Natural killer cell (primary cell): Measurements from ENCODE around the gene KCP. TPM values are rescaled to one million over a fixed set of nuclear protein-coding genes. Genes with fewer than 3 reads are reported as not detected.

Source experiments
- ATAC-seq, 3 donors: fragments of 150-1000 bp in 2 of 3; fragments of 200-7000 bp in 1 of 3; cut with Tn5 transposase; 1 replicate in 1 of 3; 2 replicates in 2 of 3; pipeline ENCODE4 v1.10.0; 2021; ENCODE audit warnings: mild to moderate bottlenecking in 2 of 3, moderate library complexity in 2 of 3
- DNase-seq, 2 donors: peaks; one replicate each; pipeline versions ENCODE4 v3.0.0 to v3.0.0-alpha.2; 2013 to 2021; ENCODE audit warnings: mixed read lengths in 1 of 2
- H3K27ac ChIP-seq: one replicate; pipeline ENCODE4 v1.5.1; 2013; ENCODE audit warnings: mild to moderate bottlenecking, low read length
- H3K27me3 ChIP-seq: one replicate; pipeline ENCODE4 v1.6.1; 2013; ENCODE audit warnings: low read length; ENCODE audit not compliant: control insufficient read depth, insufficient read depth
- H3K36me3 ChIP-seq: one replicate; pipeline ENCODE4 v1.6.1; 2013; ENCODE audit warnings: low read length; ENCODE audit not compliant: control insufficient read depth, insufficient read depth
- H3K4me1 ChIP-seq: one replicate; pipeline ENCODE4 v1.6.1; 2013; ENCODE audit warnings: low read length; ENCODE audit not compliant: control insufficient read depth, insufficient read depth
- H3K4me3 ChIP-seq: one replicate; pipeline ENCODE4 v1.5.1; 2013; ENCODE audit warnings: low read length
- H3K9me3 ChIP-seq: one replicate; pipeline ENCODE4 v1.6.1; 2013; ENCODE audit warnings: low read length; ENCODE audit not compliant: control insufficient read depth, insufficient read depth
- H3K27ac Mint-ChIP-seq, 2 donors: one replicate each; pipeline ENCODE4 v1.8.0; 2022; ENCODE audit warnings: mild to moderate bottlenecking in 2 of 2, mixed read lengths in 2 of 2, moderate library complexity in 1 of 2
- H3K27me3 Mint-ChIP-seq, 2 donors: one replicate each; pipeline ENCODE4 v1.8.0; 2022; ENCODE audit warnings: low read depth in 2 of 2, mixed read lengths in 2 of 2
- H3K36me3 Mint-ChIP-seq: one replicate; pipeline ENCODE4 v1.8.0; 2022; ENCODE audit warnings: mixed read lengths
- H3K4me1 Mint-ChIP-seq, 2 donors: one replicate each; pipeline ENCODE4 v1.8.0; 2022; ENCODE audit warnings: mixed read lengths in 2 of 2
- H3K4me3 Mint-ChIP-seq: one replicate; pipeline ENCODE4 v1.8.0; 2022; ENCODE audit warnings: mild to moderate bottlenecking, moderate library complexity, mixed read lengths
- H3K9me3 Mint-ChIP-seq, 2 donors: one replicate each; pipeline ENCODE4 v1.8.0; 2022; ENCODE audit warnings: mixed read lengths in 2 of 2
- CTCF ChIP-seq: fragments of 200-600 bp; IDR thresholded peaks from one replicate; pipeline ENCODE4 v1.8.0; 2022; ENCODE audit warnings: antibody characterized with exemption
- WGBS: methylation state at CpG from one replicate; pipeline ENCODE4 v1.1.7; 2013; ENCODE audit warnings: missing lambda C conversion rate; ENCODE audit not compliant: insufficient coverage; 5-methylcytosine and 5-hydroxymethylcytosine counted together
- intact Hi-C: fragments of 100-400 bp; cut with micrococcal nuclease; formaldehyde crosslinking; loops from one replicate; pipeline ENCODE4 v1.14.2; 2022
- total RNA-seq, 4 donors: library from RNA; stranded (reverse); fragments of 120-200 nt in 1 of 4; gene quantifications; one replicate each; pipeline versions ENCODE4 v1.2.3 to v1.2.4, GENCODE V29; 2013 to 2022

Gene KCP
- total RNA-seq, 3 donors from 2014 or later (not counting 1 experiment from before 2014, with no cell fraction given), result 0.49 to 0.95 TPM; not detected in 1

- no peak overlapping the region for H3K27ac ChIP-seq
- no peak overlapping the region for H3K4me3 ChIP-seq
- no peak for TF ChIP-seq CTCF
- no peaks in the 10 kb centered on the region for H3K9me3 ChIP-seq
- H3K27me3 Mint-ChIP-seq, result peaks cover 19 to 29% of the 10 kb centered on the region in 2 donors
- H3K27ac Mint-ChIP-seq, result no peak overlapping the region
- H3K27me3 ChIP-seq, result no peaks in the 10 kb centered on the region
- no peak for DNase-seq
- no peaks in the 10 kb centered on the region for H3K36me3 ChIP-seq
- no peak overlapping the region for H3K4me3 Mint-ChIP-seq
- no peak for ATAC-seq
- no peaks in the 10 kb centered on the region for H3K36me3 Mint-ChIP-seq
- peaks cover 7% of the 10 kb centered on the region for H3K4me1 ChIP-seq
- no peaks in the 10 kb centered on the region for H3K4me1 Mint-ChIP-seq
- H3K9me3 Mint-ChIP-seq, result no peaks in the 10 kb centered on the region
- WGBS, result 79% methylated on average over 12 of the region's 12 CpGs
- intact Hi-C loops, result no loop called here
Measured at GRCh38 chr7:128902761-128903585, 7.5 kb downstream of the KCP start.

GRCh38 chr7:128900237-128900636 lies 10.3 kb downstream of the KCP start:
- no peaks in the 10 kb centered on the region for H3K27me3 ChIP-seq
- WGBS, result 50% methylated on average over 1 of the region's 1 CpG
- no peaks in the 10 kb centered on the region for H3K36me3 Mint-ChIP-seq
- no peak overlapping the region for H3K4me3 Mint-ChIP-seq
- intact Hi-C loops, result no loop called here
- TF ChIP-seq CTCF, result no peak
- H3K27ac Mint-ChIP-seq, result no peak overlapping the region
- DNase-seq (no peak), ATAC-seq (no peak)
- no peaks in the 10 kb centered on the region for H3K4me1 Mint-ChIP-seq
- no peaks in the 10 kb centered on the region for H3K9me3 ChIP-seq
- H3K27me3 Mint-ChIP-seq, result peaks cover 16 to 20% of the 10 kb centered on the region in 2 donors
- H3K4me1 ChIP-seq, result peaks cover 7% of the 10 kb centered on the region
- no peaks in the 10 kb centered on the region for H3K9me3 Mint-ChIP-seq
- H3K4me3 ChIP-seq, result no peak overlapping the region
- no peaks in the 10 kb centered on the region for H3K36me3 ChIP-seq
- no peak overlapping the region for H3K27ac ChIP-seq

- DNase-seq, result no peak
- Mint-ChIP-seq H3K9me3 (no peaks in the 10 kb centered on the region), H3K4me1 (no peaks in the 10 kb centered on the region), H3K27ac (no peak overlapping the region), H3K27me3 (peaks cover 7 to 20% of the 10 kb centered on the region in 2 donors), H3K36me3 (no peaks in the 10 kb centered on the region), H3K4me3 (no peak overlapping the region)
- intact Hi-C loops, result no loop called here
- no peak overlapping the region for H3K4me3 ChIP-seq
- H3K27ac ChIP-seq, result no peak overlapping the region
- H3K9me3 ChIP-seq, result no peaks in the 10 kb centered on the region
- H3K27me3 ChIP-seq, result no peaks in the 10 kb centered on the region
- TF ChIP-seq CTCF, result no peak
- H3K36me3 ChIP-seq, result no peaks in the 10 kb centered on the region
- H3K4me1 ChIP-seq, result peaks cover 2% of the 10 kb centered on the region
- ATAC-seq, result no peak
Measured at GRCh38 chr7:128899392-128899791, 11.1 kb downstream of the KCP start.

GRCh38 chr7:128895320-128895719 lies 15.2 kb downstream of the KCP start:
- Histone ChIP-seq H3K36me3 (no peaks in the 10 kb centered on the region), H3K9me3 (no peaks in the 10 kb centered on the region), H3K4me1 (peaks cover 4% of the 10 kb centered on the region), H3K27ac (no peak overlapping the region), H3K4me3 (no peak overlapping the region), H3K27me3 (peaks cover 7% of the 10 kb centered on the region)
- H3K27ac Mint-ChIP-seq, result no peak overlapping the region
- no peaks in the 10 kb centered on the region for H3K36me3 Mint-ChIP-seq
- no peak for TF ChIP-seq CTCF
- ATAC-seq, result no peak
- DNase-seq, result no peak
- intact Hi-C loops, result no loop called here
- H3K27me3 Mint-ChIP-seq, result peaks cover 0 to 4% of the 10 kb centered on the region in 2 donors
- no peaks in the 10 kb centered on the region for H3K4me1 Mint-ChIP-seq
- no peak overlapping the region for H3K4me3 Mint-ChIP-seq
- 93% methylated on average over 3 of the region's 3 CpGs for WGBS
- H3K9me3 Mint-ChIP-seq, result no peaks in the 10 kb centered on the region
